Gastroesophageal sphincter (tissue), 3 donors: ENCODE data around the gene PSMB7.

Experiments used
- CTCF ChIP-seq, 4 experiments: fragments of 200-600 bp in 2 of 4; fragments of 450-650 bp in 2 of 4; sonication (generic) in 1 of 4; IDR thresholded peaks; one replicate each; pipeline ENCODE4 v1.5.1; 2017 to 2019; ENCODE audit warnings: antibody characterized with exemption in 4 of 4, mild to moderate bottlenecking in 2 of 4, moderate library complexity in 2 of 4
- EP300 ChIP-seq: sonication (generic); formaldehyde crosslinking; IDR thresholded peaks from one replicate; pipeline ENCODE4 v1.6.1; 2017; ENCODE audit warnings: antibody characterized with exemption, mild to moderate bottlenecking
- POLR2A ChIP-seq, 2 donors: fragments of 450-650 bp; IDR thresholded peaks; one replicate each; pipeline ENCODE4 v1.6.1; 2017; ENCODE audit warnings: antibody characterized with exemption in 2 of 2, mild to moderate bottlenecking in 2 of 2, moderate library complexity in 1 of 2
- POLR2AphosphoS5 ChIP-seq: sonication (generic); formaldehyde crosslinking; IDR thresholded peaks from one replicate; pipeline ENCODE4 v1.6.1; 2017; ENCODE audit warnings: antibody characterized with exemption

- TF ChIP-seq POLR2A (IDR thresholded peaks at IDR 0.05) (no peak), CTCF (IDR thresholded peaks at IDR 0.05) (no peak), POLR2AphosphoS5 (no peak), EP300 (no peak)
Observed at GRCh38 chr9:124452326-124452725, 37.1 kb upstream of the PSMB7 start.
